DOHH2 (cell line): ENCODE measurements around the gene FAM107B.

ENCODE experiments used
- EZH2phosphoT487 ChIP-seq: fragments of 200-600 bp; sonication (generic); IDR thresholded peaks from 2 replicates; pipeline ENCODE4 v1.6.1; 2017; ENCODE audit warnings: borderline replicate concordance, mild to moderate bottlenecking, antibody characterized with exemption, low read length, moderate library complexity, mixed read lengths
- TF ChIP-seq, protein P1 (sequence below): fragments of 200-600 bp; sonication (generic); IDR thresholded peaks from one replicate; pipeline ENCODE4 v1.5.1; 2014; ENCODE audit warnings: antibody characterized with exemption, mild to moderate bottlenecking, low read depth, low read length; ENCODE audit not compliant: poor library complexity, severe bottlenecking

DNA sequence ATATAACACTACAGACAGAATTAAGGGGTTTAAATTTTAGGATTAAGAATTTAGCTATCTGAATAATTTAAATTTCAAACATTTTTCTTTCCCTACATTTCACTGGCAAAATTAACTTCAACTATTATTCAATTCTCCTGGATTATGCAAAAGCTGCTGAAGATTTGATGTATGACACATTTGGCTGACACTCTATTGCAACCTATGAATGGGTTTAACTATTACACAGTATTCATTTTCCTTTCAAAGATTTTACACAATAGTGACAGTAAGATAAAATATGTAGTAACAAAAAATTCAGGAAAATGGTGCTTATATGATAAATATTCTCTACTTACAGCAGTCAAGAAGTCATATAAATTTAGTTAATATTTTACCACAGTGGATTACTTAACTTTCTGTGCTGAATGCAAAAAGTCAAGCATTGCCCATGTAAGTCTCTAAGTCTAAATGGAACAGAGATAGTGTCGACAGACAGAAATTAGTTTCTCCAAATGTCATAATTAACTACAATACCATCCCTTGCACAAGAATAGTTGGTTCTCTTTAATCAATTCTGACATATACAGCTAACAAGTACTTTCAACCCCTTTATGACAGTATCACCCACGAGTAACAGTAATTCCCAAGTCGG is 249.9 kb downstream of the FAM107B start:
- TF ChIP-seq, protein P1, sequence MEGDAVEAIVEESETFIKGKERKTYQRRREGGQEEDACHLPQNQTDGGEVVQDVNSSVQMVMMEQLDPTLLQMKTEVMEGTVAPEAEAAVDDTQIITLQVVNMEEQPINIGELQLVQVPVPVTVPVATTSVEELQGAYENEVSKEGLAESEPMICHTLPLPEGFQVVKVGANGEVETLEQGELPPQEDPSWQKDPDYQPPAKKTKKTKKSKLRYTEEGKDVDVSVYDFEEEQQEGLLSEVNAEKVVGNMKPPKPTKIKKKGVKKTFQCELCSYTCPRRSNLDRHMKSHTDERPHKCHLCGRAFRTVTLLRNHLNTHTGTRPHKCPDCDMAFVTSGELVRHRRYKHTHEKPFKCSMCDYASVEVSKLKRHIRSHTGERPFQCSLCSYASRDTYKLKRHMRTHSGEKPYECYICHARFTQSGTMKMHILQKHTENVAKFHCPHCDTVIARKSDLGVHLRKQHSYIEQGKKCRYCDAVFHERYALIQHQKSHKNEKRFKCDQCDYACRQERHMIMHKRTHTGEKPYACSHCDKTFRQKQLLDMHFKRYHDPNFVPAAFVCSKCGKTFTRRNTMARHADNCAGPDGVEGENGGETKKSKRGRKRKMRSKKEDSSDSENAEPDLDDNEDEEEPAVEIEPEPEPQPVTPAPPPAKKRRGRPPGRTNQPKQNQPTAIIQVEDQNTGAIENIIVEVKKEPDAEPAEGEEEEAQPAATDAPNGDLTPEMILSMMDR = no peak
- TF ChIP-seq EZH2phosphoT487 = no peak
